ENCODE results near the gene ATP9A. TPM values are rescaled to one million over a fixed set of nuclear protein-coding genes. Genes with fewer than 3 reads are reported as not detected.

Gene ATP9A
- total and polyA plus RNA-seq, 2 of the 8 experiments (the other 6 are each of a cell fraction or from before 2014, with no cell fraction given) = 5.0 to 6.4 TPM

GRCh38 chr20:51666126-51666525, 102.1 kb downstream of the ATP9A start:
- H3K4me2 ChIP-seq (ENCODE audit: insufficient read depth in 1 of 2, low read depth in 2 of 2, low read length in 2 of 2) = no peak overlapping the region
- no peak overlapping the region for H2AK5ac ChIP-seq (ENCODE audit: low read depth, low read length)
- H3K4ac ChIP-seq (replicated peaks; ENCODE audit: insufficient read length, low read depth, low read length) = no peak overlapping the region
- H4K91ac ChIP-seq (replicated peaks; ENCODE audit: insufficient read length, low read length) = no peak overlapping the region
- POLR2A ChIA-PET (ENCODE audit: partially characterized antibody) = interaction anchor here (0.8 kb wide), 1 partner anchor 9 kb away, joined by 3 read pairs; no protein-coding TSS in a partner anchor
- H4K5ac ChIP-seq (ENCODE audit: insufficient read length, low read depth, low read length) = no peak overlapping the region
- H2BK15ac ChIP-seq (ENCODE audit: low read length) = no peak overlapping the region
- H2BK20ac ChIP-seq (ENCODE audit: low read length) = no peak overlapping the region
- H3K4me1 ChIP-seq (replicated peaks in 1 of 4; ENCODE audit: control insufficient read depth in 3 of 4, insufficient read depth in 4 of 4, low read length in 3 of 4) = no peaks in the 10 kb centered on the region; a peak in 1 of 7 replicates
- no peak for DNase-seq (ENCODE audit: low read depth in 1 of 2, low spot score in 2 of 2)
- H4K20me1 ChIP-seq (replicated peaks in 1 of 2; ENCODE audit: control insufficient read depth in 1 of 2, insufficient read depth in 2 of 2, low read length in 2 of 2) = no peaks in the 10 kb centered on the region
- no peak overlapping the region for H3K18ac ChIP-seq (ENCODE audit: extremely low read depth, low read length)
- FAIRE-seq = no peak
- H2BK5ac ChIP-seq (ENCODE audit: low read depth, low read length) = no peak overlapping the region
- H3K14ac ChIP-seq (ENCODE audit: insufficient read length) = no peak overlapping the region
- CTCF ChIA-PET (ENCODE audit: partially characterized antibody) = interaction anchor here (0.6 to 1.7 kb wide), 6 partner anchors 8 to 693 kb away, joined by 3 to 8 read pairs (median 4); no protein-coding TSS in a partner anchor
- H3K56ac ChIP-seq (replicated peaks; ENCODE audit: insufficient read length, low read depth, low read length) = no peak overlapping the region
- H3K23ac ChIP-seq (ENCODE audit: insufficient read length) = no peak overlapping the region
- no peak overlapping the region for H4K8ac ChIP-seq (ENCODE audit: extremely low read depth, insufficient read depth, low read length)
- H3K4me3 ChIP-seq (ENCODE audit: extremely low read depth in 1 of 4, insufficient read depth in 2 of 4, low read depth in 3 of 4, low read length in 4 of 4) = no peak overlapping the region
- H3K79me2 ChIP-seq (ENCODE audit: control insufficient read depth in 1 of 2, insufficient read depth in 2 of 2, low read length in 2 of 2) = no peaks in the 10 kb centered on the region
- H3K36me3 ChIP-seq (ENCODE audit: control insufficient read depth in 2 of 4, insufficient read depth in 4 of 4, low read length in 3 of 4) = peaks cover 0 to 3% (median 0%) of the 10 kb centered on the region in 4 experiments; a peak in 1 of 8 replicates
- no peaks in the 10 kb centered on the region for H3K9me3 ChIP-seq (ENCODE audit: insufficient read depth in 2 of 2, low read depth in 1 of 2, low read length in 1 of 2)
- no peak overlapping the region for H2BK120ac ChIP-seq (replicated peaks; ENCODE audit: low read depth, low read length)
- H3K27ac ChIP-seq (ENCODE audit: low read depth, low read length) = no peak overlapping the region
- no peaks in the 10 kb centered on the region for H3K23me2 ChIP-seq (ENCODE audit: low read depth, low read length)
- no peak overlapping the region for H2BK12ac ChIP-seq (ENCODE audit: low read depth, low read length)
- H3K79me1 ChIP-seq (ENCODE audit: low read depth, low read length) = no peaks in the 10 kb centered on the region
- H3K27me3 ChIP-seq (replicated peaks in 1 of 4; ENCODE audit: control insufficient read depth in 3 of 4, extremely low read depth in 1 of 4, insufficient read depth in 3 of 4, low read length in 3 of 4) = no peaks in the 10 kb centered on the region; a peak in 1 of 7 replicates
- H2AFZ ChIP-seq (ENCODE audit: low read length) = no peak overlapping the region
- 96% methylated on average over 5 of the region's 5 CpGs; no CpG with 5 or more reads in 1 of the 2 experiments for WGBS, 2 experiments (ENCODE audit: extremely low coverage in 1 of 2, insufficient coverage in 1 of 2, insufficient read length in 1 of 2, insufficient replicate concordance in 2 of 2, low coverage in 1 of 2, low lambda C conversion rate in 2 of 2, missing lambda C conversion rate in 1 of 2)
- no peak overlapping the region for H3K9ac ChIP-seq (replicated peaks in 1 of 4; ENCODE audit: extremely low read depth in 1 of 4, low read depth in 3 of 4, low read length in 3 of 4)
- TF ChIP-seq KDM4A (IDR thresholded peaks at IDR 0.05; ENCODE audit: low read depth, low read length, severe bottlenecking) (no peak), KDM5A (IDR thresholded peaks at IDR 0.05; ENCODE audit: low read length) (no peak), CREB1 (IDR thresholded peaks at IDR 0.05) (no peak), USF2 (IDR thresholded peaks at IDR 0.05; ENCODE audit: low read length) (no peak), YY1 (IDR thresholded peaks at IDR 0.05; ENCODE audit: low read depth, low read length) (no peak), POLR2A (IDR thresholded peaks at IDR 0.05; ENCODE audit: control extremely low read depth in 1 of 2, low read depth in 2 of 2, low read length in 2 of 2) (no peak), GTF2F1 (IDR thresholded peaks at IDR 0.05; ENCODE audit: borderline replicate concordance, low read depth, low read length) (no peak), TBP (IDR thresholded peaks at IDR 0.05; ENCODE audit: low read depth, low read length) (no peak)

Measured in H1 (cell line).